Amygdala (tissue), 56 donors: ENCODE data around the gene P2RY6.
"Not testable (repeated sequence)": the region's sequence is repeated elsewhere in the genome, so short reads cannot be mapped to it uniquely, and the experiment has no call there.

Source experiments
- DNase-seq, 56 donors: peaks; one replicate each; lab custom pipeline; 2025; lab: John Stamatoyannopoulos, UW

The P2RY6 gene

GRCh38 chr11:73258104-73259035 is 13.8 kb upstream of the P2RY6 start:
- no peak for DNase-seq

DNA sequence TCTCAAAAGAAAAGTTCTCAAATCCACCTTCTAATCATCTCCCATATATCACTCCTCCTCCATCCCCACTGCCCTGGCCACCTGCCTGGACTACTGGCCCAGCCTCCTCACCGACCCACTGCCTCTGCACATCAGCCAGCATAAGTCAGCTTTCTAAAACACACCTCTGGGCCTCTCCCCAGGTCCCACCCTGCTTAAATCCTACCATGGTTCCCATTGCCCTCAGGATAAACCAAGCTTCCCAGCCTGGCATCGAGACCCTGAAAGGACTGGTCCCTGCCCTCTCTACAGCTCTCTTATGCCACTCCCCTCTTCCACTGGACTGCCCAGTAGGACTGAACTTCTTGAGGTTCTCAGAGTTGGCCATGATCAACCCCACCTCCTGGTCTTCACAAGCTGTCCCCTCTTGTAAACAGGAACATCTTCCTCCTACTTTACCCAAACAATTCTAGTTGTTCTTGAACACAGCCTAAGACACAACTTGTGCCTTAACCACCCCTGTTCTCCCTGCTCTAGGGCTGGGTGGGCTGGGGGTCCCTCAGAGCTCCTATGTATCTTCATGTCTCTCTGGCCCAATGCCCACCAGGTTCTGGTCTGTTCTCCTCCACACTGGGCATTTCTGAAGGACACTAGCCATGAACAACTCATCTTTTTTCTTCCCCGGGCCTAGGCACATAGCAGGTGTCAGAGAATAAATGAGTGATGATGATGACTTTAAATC is 12.6 kb upstream of the P2RY6 start:
- no peak for DNase-seq

GRCh38 chr11:73260127-73260457 is 12.0 kb upstream of the P2RY6 start:
- DNase-seq = no peak

GRCh38 chr11:73262851-73263495 is 9.2 kb upstream of the P2RY6 start:
- no peak for DNase-seq

DNA sequence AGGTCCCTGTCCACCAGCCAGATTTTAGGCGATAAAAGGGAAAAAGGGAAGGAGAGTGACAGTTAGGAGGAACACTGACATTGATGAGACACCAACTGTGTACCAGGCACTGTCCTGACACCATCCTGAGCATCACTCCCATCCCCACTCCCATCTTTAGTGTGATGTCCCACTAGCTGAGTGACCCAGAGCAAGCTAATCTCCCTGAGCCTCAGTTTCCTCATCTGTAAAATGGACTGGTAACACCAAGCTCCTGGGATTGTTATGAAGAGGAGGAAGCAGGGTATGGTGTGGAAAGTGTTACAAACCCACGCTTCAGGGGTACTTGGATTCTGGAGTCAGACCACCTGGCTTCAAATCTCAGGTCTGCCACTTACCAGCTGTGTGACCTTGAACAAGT is 8.5 kb upstream of the P2RY6 start:
- DNase-seq = no peak

GRCh38 chr11:73265278-73265810 is 6.8 kb upstream of the P2RY6 start:
- DNase-seq = no peak

DNA sequence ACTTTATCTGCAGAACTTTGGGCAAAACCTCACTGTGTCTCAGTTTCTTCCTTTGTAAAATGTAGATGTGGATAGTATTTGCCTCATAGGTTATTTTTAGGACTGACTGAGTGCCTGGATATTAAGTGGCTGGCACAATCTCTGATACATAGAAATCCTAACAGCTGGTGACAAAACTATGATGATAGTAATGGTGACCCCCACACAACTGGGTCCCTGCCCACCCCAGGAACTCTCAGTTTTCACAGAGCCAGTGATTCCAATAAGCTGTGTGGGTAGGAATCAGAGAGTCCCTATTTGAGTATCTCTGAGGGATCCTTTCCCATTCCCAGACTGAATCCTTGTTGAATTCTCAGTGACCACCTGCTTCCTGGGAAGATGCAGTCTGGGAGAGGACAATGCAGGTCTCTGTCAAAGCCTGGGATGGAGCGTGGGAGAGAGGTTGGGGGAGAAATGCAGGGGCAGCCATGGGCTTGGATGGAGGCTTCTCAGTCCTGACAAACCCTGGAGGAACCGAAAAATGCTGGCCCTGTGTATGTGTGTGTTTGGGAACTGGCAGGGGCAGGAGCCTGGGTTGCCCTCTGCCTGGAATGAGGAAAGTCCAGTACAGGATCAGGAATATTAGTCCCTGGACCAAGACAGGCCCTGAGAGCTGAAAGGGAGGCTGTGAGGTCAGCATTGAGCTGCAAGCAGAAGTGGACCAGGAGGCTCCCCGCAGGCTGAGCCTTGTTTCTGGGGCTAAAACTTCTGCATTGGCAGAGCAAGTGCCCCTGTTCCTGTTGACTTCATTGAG is 6.1 kb upstream of the P2RY6 start:
- no peak for DNase-seq

DNA sequence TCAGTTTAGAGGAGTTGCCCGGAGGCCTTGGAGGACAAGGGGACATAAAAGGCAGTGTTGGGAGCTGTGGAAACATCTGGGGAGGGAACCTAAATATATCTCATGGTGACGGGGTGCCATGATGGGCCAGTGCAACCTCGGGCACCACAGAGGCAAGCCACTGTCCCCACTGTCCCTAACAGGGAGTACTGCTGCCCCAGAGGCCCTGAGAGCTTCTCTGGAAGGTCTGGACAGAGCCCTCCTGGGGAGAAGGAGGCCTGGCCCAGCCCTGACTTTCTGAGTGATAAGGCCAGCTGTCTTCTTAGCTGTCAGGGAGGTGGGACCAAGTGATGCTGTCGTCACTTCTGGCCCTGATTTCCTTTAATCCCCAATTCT is 5.5 kb upstream of the P2RY6 start:
- no peak for DNase-seq

- no peak for DNase-seq
Observed at GRCh38 chr11:73267122-73267846, 4.9 kb upstream of the P2RY6 start.

DNA sequence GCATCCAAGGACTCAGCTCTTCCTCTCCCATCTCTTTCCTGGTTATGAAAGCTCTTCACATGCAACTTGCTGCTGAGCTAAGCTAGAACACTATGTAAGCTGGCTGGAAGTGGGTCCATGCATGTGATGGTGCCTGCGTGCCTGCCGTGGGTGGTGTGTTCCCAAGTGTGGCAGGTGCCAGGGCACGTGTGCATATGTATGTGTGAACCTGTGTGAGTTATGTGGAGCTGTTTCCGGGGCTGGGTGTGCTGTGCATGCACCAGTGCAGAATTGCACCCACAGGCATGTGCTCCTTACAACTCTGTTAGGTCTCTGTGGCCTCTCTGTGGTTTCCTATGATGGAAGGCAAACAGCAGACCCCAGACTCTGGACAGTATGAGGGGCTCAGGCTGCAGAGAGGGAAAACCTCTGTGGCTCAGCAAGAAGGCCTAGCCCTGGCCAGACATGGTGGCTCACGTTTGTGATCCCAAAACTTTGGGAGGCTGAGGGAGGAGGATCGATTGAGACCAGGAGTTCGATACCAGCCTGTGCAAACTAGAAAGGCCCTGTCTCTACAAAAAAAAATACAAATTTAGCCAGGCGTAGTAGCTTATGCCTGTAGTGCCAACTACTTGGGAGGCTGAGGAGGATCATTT is 4.1 kb upstream of the P2RY6 start:
- DNase-seq = no peak

GRCh38 chr11:73268671-73269271 is 3.4 kb upstream of the P2RY6 start:
- no peak for DNase-seq

GRCh38 chr11:73269459-73270015 is 2.6 kb upstream of the P2RY6 start:
- no peak for DNase-seq

GRCh38 chr11:73270016-73270854 is 1.9 kb upstream of the P2RY6 start:
- no peak for DNase-seq

GRCh38 chr11:73270855-73271477 is 1.2 kb upstream of the P2RY6 start:
- no peak for DNase-seq

- DNase-seq = not testable (repeated sequence)
Observed at GRCh38 chr11:73271478-73271865, 666 bp upstream of the P2RY6 start.

DNA sequence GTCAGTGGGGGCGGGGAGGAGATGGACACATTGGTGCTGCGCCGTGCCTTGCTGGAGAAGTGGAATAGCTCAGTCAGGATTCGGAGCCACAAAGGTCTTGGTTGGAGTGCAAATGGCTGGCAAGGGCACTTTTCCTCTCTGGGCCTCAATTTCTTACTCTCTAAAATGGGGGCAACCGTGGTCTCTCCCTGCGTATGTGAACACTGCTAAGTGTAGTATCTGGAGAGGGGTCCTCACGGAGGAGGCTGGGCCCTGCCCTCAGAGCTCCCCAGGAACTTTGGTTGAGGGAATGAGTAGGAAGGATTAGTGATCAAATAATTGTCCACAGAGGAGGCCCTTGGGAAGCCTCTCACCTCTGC is 521 bp downstream of the P2RY6 start:
- DNase-seq = no peak

DNA sequence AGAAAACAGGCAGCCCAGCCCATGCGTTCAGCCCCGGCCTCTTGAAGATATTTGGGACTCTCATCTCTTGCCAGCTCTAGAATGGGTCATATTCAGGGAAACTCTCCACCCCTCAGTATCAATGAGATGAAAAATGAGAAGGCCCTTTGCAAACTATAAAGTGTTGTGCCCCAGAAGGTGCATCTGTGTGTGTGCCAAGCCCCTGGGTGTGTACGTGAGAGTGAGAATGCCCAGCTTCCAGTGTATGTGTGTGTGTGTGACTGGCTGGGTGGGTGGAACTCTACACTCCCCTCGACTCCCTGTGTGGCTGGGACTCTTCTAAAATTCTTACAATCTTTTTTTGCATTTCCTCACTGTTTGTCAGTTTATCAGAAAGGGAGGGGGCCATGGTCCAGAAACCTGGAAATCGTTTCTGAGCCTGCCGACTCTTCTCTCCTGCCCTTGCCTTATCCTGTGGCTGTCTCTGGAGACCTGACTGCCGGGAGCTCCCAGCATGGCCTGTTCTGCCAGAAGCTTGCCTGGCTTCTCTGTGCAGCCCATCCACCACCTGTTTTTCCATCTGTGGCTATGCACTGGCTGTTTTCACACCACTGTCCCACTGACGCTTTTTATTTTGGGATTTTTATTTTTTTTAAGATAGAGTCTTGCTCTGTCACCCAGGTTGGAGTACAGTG is 1.2 kb downstream of the P2RY6 start:
- DNase-seq = no peak
